Astrocyte (in vitro differentiated cells and primary cell): ENCODE results near the gene LRRC23. TPM values are rescaled to one million over a fixed set of nuclear protein-coding genes. Genes with fewer than 3 reads are reported as not detected.

Source experiments
- DNase-seq: peaks from one replicate; pipeline ENCODE4 v3.0.0-alpha.2; 2010; ENCODE audit warnings: low read depth
- FAIRE-seq: peaks from 2 replicates; lab custom pipeline; 2011; peaks lifted over from hg19 to GRCh38; lab: Jason Lieb, UNC
- H2AFZ ChIP-seq: 2 replicates; pipeline ENCODE4 v1.6.0; 2012; ENCODE audit warnings: low read depth, low read length, inconsistent platforms
- H3K27ac ChIP-seq: 2 replicates; pipeline ENCODE4 v1.5.1; 2011; ENCODE audit warnings: low read depth, low read length, inconsistent platforms
- H3K27me3 ChIP-seq: 2 replicates; pipeline ENCODE4 v1.6.0; 2011; ENCODE audit warnings: low read length, inconsistent platforms; ENCODE audit not compliant: insufficient read depth
- H3K36me3 ChIP-seq: 2 replicates; pipeline ENCODE4 v1.5.1; 2011; ENCODE audit warnings: low read length, inconsistent platforms; ENCODE audit not compliant: insufficient read depth
- H3K4me1 ChIP-seq: 2 replicates; pipeline ENCODE4 v1.5.1; 2011; ENCODE audit warnings: low read length, inconsistent platforms; ENCODE audit not compliant: insufficient read depth
- H3K4me2 ChIP-seq: 2 replicates; pipeline ENCODE4 v1.6.0; 2012; ENCODE audit warnings: low read length, inconsistent platforms
- H3K4me3 ChIP-seq: 2 replicates; pipeline ENCODE4 v1.5.1; 2011; ENCODE audit warnings: low read depth, mild to moderate bottlenecking, low read length, inconsistent platforms; ENCODE audit not compliant: insufficient read depth
- H3K79me2 ChIP-seq: 2 replicates; pipeline ENCODE4 v1.6.0; 2012; ENCODE audit warnings: mild to moderate bottlenecking, low read length, inconsistent platforms; ENCODE audit not compliant: insufficient read depth
- H3K9ac ChIP-seq: 2 replicates; pipeline ENCODE4 v1.6.0; 2012; ENCODE audit warnings: mild to moderate bottlenecking, low read length, inconsistent platforms
- H3K9me3 ChIP-seq: 2 replicates; pipeline ENCODE4 v1.5.1; 2012; ENCODE audit warnings: low read depth, mild to moderate bottlenecking, low read length, inconsistent platforms; ENCODE audit not compliant: insufficient read depth
- H4K20me1 ChIP-seq: 2 replicates; pipeline ENCODE4 v1.6.0; 2012; ENCODE audit warnings: low read length, inconsistent platforms; ENCODE audit not compliant: insufficient read depth
- H3K27ac Mint-ChIP-seq: one replicate; pipeline ENCODE4 v1.8.0; 2021; ENCODE audit warnings: mild to moderate bottlenecking, mixed read lengths; ENCODE audit not compliant: unreplicated experiment
- H3K27me3 Mint-ChIP-seq: one replicate; pipeline ENCODE4 v1.8.0; 2021; ENCODE audit warnings: low read depth, mixed read lengths; ENCODE audit not compliant: unreplicated experiment
- H3K36me3 Mint-ChIP-seq: one replicate; pipeline ENCODE4 v1.8.0; 2021; ENCODE audit warnings: low read depth, mixed read lengths; ENCODE audit not compliant: unreplicated experiment
- H3K4me1 Mint-ChIP-seq: one replicate; pipeline ENCODE4 v1.8.0; 2021; ENCODE audit warnings: low read depth, mixed read lengths; ENCODE audit not compliant: unreplicated experiment
- H3K4me3 Mint-ChIP-seq: one replicate; pipeline ENCODE4 v1.8.0; 2021; ENCODE audit warnings: mild to moderate bottlenecking, moderate library complexity, mixed read lengths; ENCODE audit not compliant: unreplicated experiment
- H3K9me3 Mint-ChIP-seq: one replicate; pipeline ENCODE4 v1.8.0; 2021; ENCODE audit warnings: mild to moderate bottlenecking, mixed read lengths; ENCODE audit not compliant: unreplicated experiment
- EZH2 ChIP-seq: IDR thresholded peaks from 2 replicates; pipeline ENCODE4 v1.6.1; 2012; ENCODE audit warnings: mild to moderate bottlenecking, low read length, inconsistent platforms; ENCODE audit not compliant: insufficient read depth
- total RNA-seq: library from RNA; stranded (reverse); gene quantifications from 2 replicates; pipeline ENCODE4 v1.2.1, GENCODE V29; 2021
- TF ChIP-seq, protein P1 (sequence below): IDR thresholded peaks from 2 replicates; pipeline ENCODE4 v1.5.1; 2011; ENCODE audit warnings: low read depth, mild to moderate bottlenecking, inconsistent platforms, low read length, moderate library complexity; ENCODE audit not compliant: insufficient read depth

LRRC23 gene
- total RNA-seq, 1 donor from 2014 or later, result 5.2 TPM

DNA sequence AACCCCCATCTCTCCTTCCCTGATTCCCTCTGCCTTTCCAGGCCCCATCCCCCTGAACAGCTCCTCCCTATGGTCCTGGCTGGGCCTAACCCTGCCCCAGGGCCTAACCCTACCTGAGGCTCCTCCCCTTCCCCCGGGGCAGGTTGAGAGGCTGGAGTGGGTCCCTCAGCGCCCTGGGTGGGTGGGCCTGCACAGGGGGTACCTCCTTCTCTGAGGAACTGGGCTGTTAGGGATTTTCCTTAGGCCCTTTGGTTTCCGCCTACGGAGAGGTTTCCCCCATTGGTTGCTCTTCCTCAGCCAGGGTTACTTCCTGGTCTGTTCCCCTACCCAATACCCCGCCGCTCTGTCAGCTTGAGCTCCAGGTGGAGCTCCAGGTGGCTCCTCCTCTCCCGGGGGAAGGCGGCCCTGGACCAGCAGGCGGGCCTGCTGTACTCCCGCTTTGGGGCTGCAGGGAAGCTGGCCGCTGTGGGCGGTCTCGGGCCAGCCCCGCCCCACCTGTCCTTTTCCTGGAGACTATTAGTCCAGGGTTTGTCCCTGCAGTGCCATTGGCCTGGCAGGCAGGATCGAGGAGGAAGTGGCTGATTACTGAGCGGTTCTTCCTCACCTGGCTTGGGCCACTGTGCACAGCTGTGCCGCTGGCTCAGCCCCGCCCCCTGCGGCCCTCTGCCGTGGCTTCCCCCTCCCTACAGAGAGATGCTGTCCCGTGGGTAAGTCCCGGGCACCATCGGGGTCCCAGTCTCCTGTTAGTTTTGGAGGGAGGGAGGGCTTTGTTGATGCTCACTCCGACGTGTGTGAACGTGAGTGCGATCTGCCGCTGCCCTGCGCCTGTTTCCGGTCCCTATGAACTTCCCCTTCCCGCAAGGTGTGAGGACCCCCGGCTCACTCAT is 41.7 kb downstream of the LRRC23 start:
- no peaks in the 10 kb centered on the region for H3K27me3 Mint-ChIP-seq
- peaks cover 24% of the 10 kb centered on the region for H3K4me1 ChIP-seq
- no peaks in the 10 kb centered on the region for H3K36me3 Mint-ChIP-seq
- peak overlapping the region; percentile 80 for H3K4me3 Mint-ChIP-seq
- H3K27me3 ChIP-seq, result no peaks in the 10 kb centered on the region
- peak overlapping the region; percentile 87 for H3K9ac ChIP-seq
- peaks cover 22% of the 10 kb centered on the region for H3K4me1 Mint-ChIP-seq
- H3K36me3 ChIP-seq, result no peaks in the 10 kb centered on the region
- no peak overlapping the region for H3K4me3 ChIP-seq
- no peaks in the 10 kb centered on the region for H3K9me3 Mint-ChIP-seq
- H3K4me2 ChIP-seq, result no peak overlapping the region
- DNase-seq (no peak), FAIRE-seq (no peak)
- H4K20me1 ChIP-seq, result peaks cover 19% of the 10 kb centered on the region
- no peak overlapping the region for H2AFZ ChIP-seq
- H3K27ac Mint-ChIP-seq, result peak overlapping the region; percentile 59
- TF ChIP-seq, protein P1, sequence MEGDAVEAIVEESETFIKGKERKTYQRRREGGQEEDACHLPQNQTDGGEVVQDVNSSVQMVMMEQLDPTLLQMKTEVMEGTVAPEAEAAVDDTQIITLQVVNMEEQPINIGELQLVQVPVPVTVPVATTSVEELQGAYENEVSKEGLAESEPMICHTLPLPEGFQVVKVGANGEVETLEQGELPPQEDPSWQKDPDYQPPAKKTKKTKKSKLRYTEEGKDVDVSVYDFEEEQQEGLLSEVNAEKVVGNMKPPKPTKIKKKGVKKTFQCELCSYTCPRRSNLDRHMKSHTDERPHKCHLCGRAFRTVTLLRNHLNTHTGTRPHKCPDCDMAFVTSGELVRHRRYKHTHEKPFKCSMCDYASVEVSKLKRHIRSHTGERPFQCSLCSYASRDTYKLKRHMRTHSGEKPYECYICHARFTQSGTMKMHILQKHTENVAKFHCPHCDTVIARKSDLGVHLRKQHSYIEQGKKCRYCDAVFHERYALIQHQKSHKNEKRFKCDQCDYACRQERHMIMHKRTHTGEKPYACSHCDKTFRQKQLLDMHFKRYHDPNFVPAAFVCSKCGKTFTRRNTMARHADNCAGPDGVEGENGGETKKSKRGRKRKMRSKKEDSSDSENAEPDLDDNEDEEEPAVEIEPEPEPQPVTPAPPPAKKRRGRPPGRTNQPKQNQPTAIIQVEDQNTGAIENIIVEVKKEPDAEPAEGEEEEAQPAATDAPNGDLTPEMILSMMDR, result no peak
- TF ChIP-seq EZH2, result no peak
- H3K79me2 ChIP-seq, result peaks cover 8% of the 10 kb centered on the region
- H3K9me3 ChIP-seq, result no peaks in the 10 kb centered on the region
- H3K27ac ChIP-seq, result no peak overlapping the region

DNA sequence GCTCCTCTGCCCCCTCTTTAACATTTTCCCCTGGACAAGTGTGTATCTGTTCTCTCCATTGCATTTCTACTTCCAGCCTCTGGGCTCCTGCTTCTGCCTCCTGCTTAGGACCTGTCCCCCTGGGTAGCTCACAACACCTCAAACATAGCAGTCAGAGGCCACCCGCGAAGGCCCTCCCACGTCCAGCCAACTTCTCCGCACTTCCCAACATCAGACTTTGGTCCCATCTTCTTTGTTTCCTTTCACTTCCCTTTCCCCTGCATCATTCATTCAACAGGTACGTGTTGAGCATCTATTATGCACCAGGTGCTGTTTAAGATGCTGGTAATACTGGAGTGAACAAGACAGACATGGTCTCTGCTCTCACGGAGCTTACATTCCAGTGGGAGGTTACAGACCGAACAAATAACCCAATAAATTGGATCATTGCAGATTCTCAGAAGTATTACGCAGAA is 42.3 kb downstream of the LRRC23 start:
- no peaks in the 10 kb centered on the region for H3K9me3 Mint-ChIP-seq
- TF ChIP-seq, protein P1, result no peak
- no peak for TF ChIP-seq EZH2
- Histone ChIP-seq H3K9ac (no peak overlapping the region), H3K27ac (no peak overlapping the region), H2AFZ (no peak overlapping the region), H4K20me1 (peaks cover 19% of the 10 kb centered on the region), H3K4me3 (no peak overlapping the region), H3K4me2 (no peak overlapping the region), H3K79me2 (peaks cover 8% of the 10 kb centered on the region), H3K9me3 (no peaks in the 10 kb centered on the region), H3K36me3 (no peaks in the 10 kb centered on the region), H3K4me1 (peaks cover 23% of the 10 kb centered on the region), H3K27me3 (no peaks in the 10 kb centered on the region)
- peak overlapping the region; percentile 59 for H3K27ac Mint-ChIP-seq
- no peaks in the 10 kb centered on the region for H3K27me3 Mint-ChIP-seq
- peak overlapping the region; percentile 80 for H3K4me3 Mint-ChIP-seq
- FAIRE-seq (no peak), DNase-seq (no peak)
- no peaks in the 10 kb centered on the region for H3K36me3 Mint-ChIP-seq
- peaks cover 22% of the 10 kb centered on the region for H3K4me1 Mint-ChIP-seq

DNA sequence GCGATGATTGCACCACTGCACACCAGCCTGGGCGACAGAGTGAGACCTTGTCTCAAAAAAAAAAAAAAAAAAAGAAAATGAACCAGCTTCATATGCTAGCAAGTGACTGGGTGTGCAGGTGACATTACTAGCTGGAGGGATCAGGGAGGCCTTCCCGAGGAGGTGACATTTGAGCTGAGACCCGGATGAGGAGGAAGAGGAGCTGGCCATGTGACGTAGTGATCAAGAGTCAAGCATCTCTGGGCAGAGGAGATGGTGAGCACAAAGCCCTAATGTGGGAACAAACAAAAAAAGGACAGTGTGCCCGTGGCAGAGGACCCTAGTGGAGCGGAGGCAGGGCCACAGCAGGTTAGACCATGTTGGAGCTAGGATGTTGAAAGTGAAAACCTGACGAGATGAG is 43.0 kb downstream of the LRRC23 start:
- H3K27me3 ChIP-seq, result no peaks in the 10 kb centered on the region
- H3K27ac ChIP-seq, result no peak overlapping the region
- peaks cover 25% of the 10 kb centered on the region for H3K4me1 ChIP-seq
- peaks cover 19% of the 10 kb centered on the region for H4K20me1 ChIP-seq
- no peak for DNase-seq
- no peak overlapping the region for H2AFZ ChIP-seq
- H3K9ac ChIP-seq, result no peak overlapping the region
- H3K4me3 ChIP-seq, result no peak overlapping the region
- Mint-ChIP-seq H3K27ac (no peak overlapping the region), H3K4me3 (no peak overlapping the region), H3K27me3 (no peaks in the 10 kb centered on the region), H3K9me3 (no peaks in the 10 kb centered on the region), H3K36me3 (no peaks in the 10 kb centered on the region), H3K4me1 (peaks cover 25% of the 10 kb centered on the region)
- TF ChIP-seq EZH2, result no peak
- TF ChIP-seq, protein P1, result no peak
- H3K4me2 ChIP-seq, result no peak overlapping the region
- no peak for FAIRE-seq
- no peaks in the 10 kb centered on the region for H3K9me3 ChIP-seq
- H3K36me3 ChIP-seq, result no peaks in the 10 kb centered on the region
- peaks cover 8% of the 10 kb centered on the region for H3K79me2 ChIP-seq
